MM.1S (cell line): ENCODE results near the gene SDSL.

Source experiments
- DNase-seq: peaks from one replicate; pipeline ENCODE4 v3.0.0-alpha.2; 2015
- H2AFZ ChIP-seq: fragments of 300-600 bp; sonication (generic); 2 replicates; pipeline ENCODE4 v1.6.0; 2016; ENCODE audit warnings: antibody characterized with exemption, low read length
- H3F3A ChIP-seq: fragments of 300-600 bp; sonication (generic); 2 replicates; pipeline ENCODE4 v1.6.1; 2016; ENCODE audit warnings: mild to moderate bottlenecking, antibody characterized with exemption, low read length, moderate library complexity, mixed read lengths; ENCODE audit not compliant: insufficient read depth
- H3K27ac ChIP-seq: fragments of 300-600 bp; sonication (generic); 2 replicates; pipeline ENCODE4 v1.5.1; 2016; ENCODE audit warnings: mild to moderate bottlenecking, low read length
- H3K27me3 ChIP-seq: fragments of 300-600 bp; sonication (generic); replicated peaks from 2 replicates; pipeline ENCODE4 v1.6.0; 2016; ENCODE audit warnings: low read length; ENCODE audit not compliant: insufficient read depth
- H3K36me3 ChIP-seq: fragments of 300-600 bp; sonication (generic); replicated peaks from 2 replicates; pipeline ENCODE4 v1.6.1; 2016; ENCODE audit warnings: mild to moderate bottlenecking, low read length, mixed read lengths; ENCODE audit not compliant: insufficient read depth
- H3K4me1 ChIP-seq: fragments of 300-600 bp; sonication (generic); 2 replicates; pipeline ENCODE4 v1.6.1; 2016; ENCODE audit warnings: low read length, mixed read lengths
- H3K4me2 ChIP-seq: fragments of 300-600 bp; sonication (generic); 2 replicates; pipeline ENCODE4 v1.6.0; 2016; ENCODE audit warnings: low read depth, low read length
- H3K4me3 ChIP-seq: fragments of 300-600 bp; sonication (generic); 2 replicates; pipeline ENCODE4 v1.5.1; 2016; ENCODE audit warnings: low read length, mixed read lengths
- H3K79me2 ChIP-seq: fragments of 300-600 bp; sonication (generic); 2 replicates; pipeline ENCODE4 v1.6.1; 2016; ENCODE audit warnings: mixed run types, low read length, mixed read lengths
- H3K9ac ChIP-seq: fragments of 300-600 bp; sonication (generic); 2 replicates; pipeline ENCODE4 v1.6.1; 2016; ENCODE audit warnings: low read length, mixed read lengths
- H3K9me2 ChIP-seq: fragments of 300-600 bp; sonication (generic); replicated peaks from 2 replicates; pipeline ENCODE4 v1.6.1; 2016; ENCODE audit warnings: mild to moderate bottlenecking, low read length, mixed read lengths; ENCODE audit not compliant: insufficient read depth
- H3K9me3 ChIP-seq: fragments of 300-600 bp; sonication (generic); replicated peaks from 2 replicates; pipeline ENCODE4 v1.6.1; 2016; ENCODE audit warnings: mild to moderate bottlenecking, low read length, mixed read lengths; ENCODE audit not compliant: insufficient read depth
- H4K20me1 ChIP-seq: fragments of 300-600 bp; sonication (generic); 2 replicates; pipeline ENCODE4 v1.6.1; 2016; ENCODE audit warnings: mild to moderate bottlenecking, low read length, moderate library complexity, mixed read lengths; ENCODE audit not compliant: insufficient read depth
- EZH2 ChIP-seq: fragments of 300-600 bp; sonication (generic); optimal IDR thresholded peaks from 2 replicates; pipeline ENCODE3; 2017; ENCODE audit warnings: low read depth, mild to moderate bottlenecking, antibody characterized with exemption, low read length, mixed read lengths
- EZH2phosphoT487 ChIP-seq: fragments of 300-600 bp; sonication (generic); IDR thresholded peaks from 2 replicates; pipeline ENCODE4 v1.6.1; 2018; ENCODE audit warnings: antibody characterized with exemption, low read length
- TF ChIP-seq, protein P1 (sequence below): fragments of 300-600 bp; sonication (generic); IDR thresholded peaks from 2 replicates; pipeline ENCODE4 v1.5.1; 2016; ENCODE audit warnings: antibody characterized with exemption, low read length, mixed read lengths

The SDSL gene

DNA sequence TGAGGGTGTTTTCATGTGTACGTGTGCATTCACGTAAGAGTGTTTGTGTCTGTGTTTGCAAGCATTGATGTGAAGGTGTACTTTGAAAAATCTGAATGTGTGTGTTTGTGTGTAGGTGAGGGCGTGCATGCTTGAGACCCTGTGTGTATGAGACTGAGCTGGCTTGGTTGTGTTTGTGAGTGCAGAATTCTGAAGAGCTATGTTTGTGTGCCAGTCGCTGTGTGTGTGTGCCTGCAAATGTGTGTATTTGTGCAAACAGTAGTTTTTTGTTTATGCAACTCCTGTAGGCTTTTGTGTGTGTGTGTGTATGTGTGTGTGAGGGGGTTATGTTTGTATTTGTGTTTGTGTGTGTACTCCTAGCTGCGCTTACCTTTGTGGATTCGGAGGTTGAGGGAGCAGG is 51.2 kb downstream of the SDSL start:
- Histone ChIP-seq H3K9me3 (no peaks in the 10 kb centered on the region), H3K36me3 (no peaks in the 10 kb centered on the region), H3K4me1 (no peaks in the 10 kb centered on the region), H4K20me1 (no peaks in the 10 kb centered on the region), H3K9me2 (no peaks in the 10 kb centered on the region), H3K4me3 (no peak overlapping the region), H3K27me3 (peaks cover 57% of the 10 kb centered on the region), H3F3A (no peaks in the 10 kb centered on the region), H3K79me2 (no peaks in the 10 kb centered on the region), H3K27ac (no peak overlapping the region), H2AFZ (no peak overlapping the region), H3K9ac (no peak overlapping the region), H3K4me2 (no peak overlapping the region)
- no peak for TF ChIP-seq EZH2
- no peak for TF ChIP-seq EZH2phosphoT487
- TF ChIP-seq, protein P1, sequence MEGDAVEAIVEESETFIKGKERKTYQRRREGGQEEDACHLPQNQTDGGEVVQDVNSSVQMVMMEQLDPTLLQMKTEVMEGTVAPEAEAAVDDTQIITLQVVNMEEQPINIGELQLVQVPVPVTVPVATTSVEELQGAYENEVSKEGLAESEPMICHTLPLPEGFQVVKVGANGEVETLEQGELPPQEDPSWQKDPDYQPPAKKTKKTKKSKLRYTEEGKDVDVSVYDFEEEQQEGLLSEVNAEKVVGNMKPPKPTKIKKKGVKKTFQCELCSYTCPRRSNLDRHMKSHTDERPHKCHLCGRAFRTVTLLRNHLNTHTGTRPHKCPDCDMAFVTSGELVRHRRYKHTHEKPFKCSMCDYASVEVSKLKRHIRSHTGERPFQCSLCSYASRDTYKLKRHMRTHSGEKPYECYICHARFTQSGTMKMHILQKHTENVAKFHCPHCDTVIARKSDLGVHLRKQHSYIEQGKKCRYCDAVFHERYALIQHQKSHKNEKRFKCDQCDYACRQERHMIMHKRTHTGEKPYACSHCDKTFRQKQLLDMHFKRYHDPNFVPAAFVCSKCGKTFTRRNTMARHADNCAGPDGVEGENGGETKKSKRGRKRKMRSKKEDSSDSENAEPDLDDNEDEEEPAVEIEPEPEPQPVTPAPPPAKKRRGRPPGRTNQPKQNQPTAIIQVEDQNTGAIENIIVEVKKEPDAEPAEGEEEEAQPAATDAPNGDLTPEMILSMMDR: no peak
- DNase-seq: no peak

DNA sequence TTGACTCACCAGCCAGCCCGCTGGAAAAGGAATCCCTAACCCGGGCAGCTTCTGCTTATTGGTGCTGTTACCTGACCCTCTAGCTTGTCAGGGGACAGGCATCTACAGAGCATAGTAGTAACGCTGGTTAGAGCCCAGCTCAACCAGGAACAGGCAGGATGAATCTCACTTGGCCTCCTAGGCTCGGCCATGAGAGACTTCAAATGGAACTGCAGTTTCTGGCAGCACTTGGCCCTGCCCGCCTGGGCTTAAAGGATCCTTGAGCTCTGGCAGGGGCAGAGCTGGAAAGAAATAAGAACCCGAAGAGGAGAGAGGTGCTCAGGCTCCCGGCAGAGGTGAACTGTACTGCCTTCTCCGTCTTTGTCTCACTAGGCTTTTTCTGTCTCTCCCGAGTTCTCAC is 51.8 kb downstream of the SDSL start:
- H4K20me1 ChIP-seq: no peaks in the 10 kb centered on the region

DNA sequence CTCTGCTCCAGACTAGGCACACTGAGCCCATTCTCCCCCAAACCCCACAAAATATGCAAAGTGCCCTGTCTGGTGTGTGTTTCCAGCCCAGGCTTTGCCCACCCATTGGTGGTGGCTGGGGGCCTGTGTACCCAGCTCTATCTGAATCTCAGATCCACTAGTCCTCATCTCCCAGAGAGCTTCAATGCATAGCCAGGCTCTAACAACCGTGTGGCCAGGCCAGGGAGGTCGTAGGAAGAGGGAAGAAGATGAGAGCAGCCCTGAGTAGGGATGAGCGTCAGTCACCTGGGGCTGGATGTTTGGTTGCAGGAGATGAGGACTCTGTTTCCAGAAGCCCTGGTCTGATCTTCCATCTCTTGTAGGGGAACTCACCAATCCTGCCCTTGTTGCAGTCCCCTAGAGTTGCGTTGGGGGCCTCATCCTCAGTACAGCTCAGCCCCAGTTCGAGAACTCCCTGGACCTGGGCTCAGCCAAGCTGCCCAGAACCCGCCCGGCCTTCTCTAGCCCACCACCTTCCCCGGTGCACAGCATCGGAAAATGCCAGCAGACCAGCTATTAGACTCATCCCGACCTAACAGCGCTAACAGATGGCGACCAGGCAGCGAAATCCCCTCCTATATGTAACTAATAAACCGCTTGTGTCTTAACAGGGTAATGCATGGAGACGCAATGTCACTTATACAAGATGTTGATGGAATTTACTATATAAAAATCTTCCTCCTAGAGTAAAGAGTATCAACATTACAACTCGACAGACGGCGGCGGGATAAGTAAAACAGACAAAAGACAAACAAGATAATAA is 52.7 kb downstream of the SDSL start:
- H3K4me1 ChIP-seq: no peaks in the 10 kb centered on the region
- H3K27ac ChIP-seq: no peak overlapping the region
- no peaks in the 10 kb centered on the region for H3K9me2 ChIP-seq
- H3K4me2 ChIP-seq: peak overlapping the region; percentile 21; the same call in 1 of the 2 replicates
- H2AFZ ChIP-seq: no peak overlapping the region
- no peaks in the 10 kb centered on the region for H3K9me3 ChIP-seq
- H3F3A ChIP-seq: no peaks in the 10 kb centered on the region
- no peaks in the 10 kb centered on the region for H4K20me1 ChIP-seq
- peak overlapping the region; percentile 17; the same call in 1 of the 2 replicates for H3K4me3 ChIP-seq
- no peaks in the 10 kb centered on the region for H3K79me2 ChIP-seq
- TF ChIP-seq EZH2: no peak
- TF ChIP-seq, protein P1: no peak
- no peak for TF ChIP-seq EZH2phosphoT487
- no peaks in the 10 kb centered on the region for H3K36me3 ChIP-seq
- H3K27me3 ChIP-seq: peaks cover 53% of the 10 kb centered on the region
- no peak overlapping the region for H3K9ac ChIP-seq
- DNase-seq: no peak

More for the DNA sequence above, 51.8 kb downstream of the SDSL start:
- no peaks in the 10 kb centered on the region for H3K4me1 ChIP-seq
- no peak overlapping the region for H3K27ac ChIP-seq
- peak overlapping the region; percentile 21; the same call in 1 of the 2 replicates for H3K4me2 ChIP-seq
- no peak overlapping the region for H2AFZ ChIP-seq
- no peaks in the 10 kb centered on the region for H3K79me2 ChIP-seq
- peak overlapping the region; percentile 17; the same call in 1 of the 2 replicates for H3K4me3 ChIP-seq
- no peaks in the 10 kb centered on the region for H3K36me3 ChIP-seq
- no peaks in the 10 kb centered on the region for H3F3A ChIP-seq
- H3K9me3 ChIP-seq: no peaks in the 10 kb centered on the region
- H3K9ac ChIP-seq: no peak overlapping the region
- DNase-seq: no peak
- no peak for TF ChIP-seq EZH2
- TF ChIP-seq, protein P1: no peak
- no peak for TF ChIP-seq EZH2phosphoT487
- H3K9me2 ChIP-seq: no peaks in the 10 kb centered on the region
- peaks cover 57% of the 10 kb centered on the region for H3K27me3 ChIP-seq
